SK-N-MC (cell line): ENCODE data around the gene HPS3.

Experiments
- EZH2 ChIP-seq: fragments of 200-600 bp; sonication (generic); IDR thresholded peaks from one replicate; pipeline ENCODE4 v1.6.1; 2017; ENCODE audit warnings: antibody characterized with exemption
- POLR2AphosphoS5 ChIP-seq: IDR thresholded peaks from 2 replicates; pipeline ENCODE4 v1.6.1; 2012; ENCODE audit warnings: mild to moderate bottlenecking, low read depth, low read length, borderline replicate concordance

DNA sequence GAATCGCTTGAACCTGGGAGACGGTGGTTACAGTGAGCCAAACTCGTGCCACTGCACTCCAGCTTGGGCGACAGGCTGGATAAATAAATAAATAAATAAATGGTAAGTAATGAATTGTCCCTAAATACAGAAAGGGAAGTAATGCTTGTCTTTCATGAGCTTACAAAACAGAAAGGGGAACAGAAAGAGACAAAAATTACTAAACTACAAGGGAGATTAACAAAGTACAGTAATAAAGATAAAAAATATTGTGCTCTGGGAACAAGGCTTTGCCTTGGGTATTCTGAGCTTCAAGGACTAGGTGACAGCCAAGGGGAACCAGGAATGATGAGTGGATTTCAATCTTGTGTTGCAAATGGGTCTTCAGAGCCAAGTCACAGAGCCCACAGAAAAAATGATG lies 34.0 kb upstream of the HPS3 start:
- TF ChIP-seq POLR2AphosphoS5 (no peak), EZH2 (no peak)
